ENCODE data around the gene HOXA13. TPM values are rescaled to one million over a fixed set of nuclear protein-coding genes. Genes with fewer than 3 reads are reported as not detected.

The HOXA13 gene
- total RNA-seq, 1 experiment from 2014 or later, result 7.4 TPM

DNA sequence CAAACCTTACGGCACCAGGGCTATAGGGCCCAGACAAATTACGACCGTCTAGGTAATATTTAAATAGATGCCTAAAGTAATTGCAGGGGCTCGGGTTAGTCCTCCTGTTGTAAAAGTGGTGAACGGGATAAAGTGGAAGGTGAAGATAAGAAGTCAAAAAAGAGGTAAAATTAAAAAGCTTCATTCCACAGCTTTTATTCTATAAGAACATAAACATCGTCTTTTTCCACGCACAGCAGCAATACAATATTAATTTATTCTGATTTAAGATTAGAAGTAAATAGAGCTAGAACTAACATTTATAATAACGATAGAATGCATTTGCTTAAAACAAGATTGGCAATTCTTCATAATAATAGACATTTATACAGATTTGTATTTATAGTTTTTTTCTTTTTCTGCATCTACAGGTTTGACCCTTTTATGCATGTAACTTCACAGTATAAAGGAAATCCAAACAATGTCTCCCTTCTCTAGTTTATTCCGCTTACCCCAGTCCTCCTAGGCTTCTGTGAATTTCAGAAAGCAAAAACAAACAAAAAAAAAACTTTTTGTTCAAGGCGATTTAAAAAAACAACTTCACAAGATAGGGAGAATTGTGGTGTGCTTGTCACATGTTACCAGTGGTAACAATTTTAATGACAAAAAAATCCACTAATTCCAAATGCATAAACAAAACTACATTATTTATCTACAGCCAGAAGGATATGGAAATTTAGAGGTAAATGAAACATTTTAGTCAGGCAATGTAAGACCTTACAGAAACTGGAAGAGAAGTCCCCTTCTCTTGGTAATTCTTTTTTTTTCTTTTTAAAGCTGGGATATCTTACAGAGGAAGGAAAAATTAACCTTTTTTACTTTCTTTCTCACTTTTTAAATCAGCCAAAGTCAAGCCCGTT lies 29.2 kb downstream of the HOXA13 start:
- DNase-seq (ENCODE audit: low spot score), result no peak

GRCh38 chr7:27169658-27170425 lies 30.0 kb downstream of the HOXA13 start:
- DNase-seq (ENCODE audit: low spot score), result no peak

DNA sequence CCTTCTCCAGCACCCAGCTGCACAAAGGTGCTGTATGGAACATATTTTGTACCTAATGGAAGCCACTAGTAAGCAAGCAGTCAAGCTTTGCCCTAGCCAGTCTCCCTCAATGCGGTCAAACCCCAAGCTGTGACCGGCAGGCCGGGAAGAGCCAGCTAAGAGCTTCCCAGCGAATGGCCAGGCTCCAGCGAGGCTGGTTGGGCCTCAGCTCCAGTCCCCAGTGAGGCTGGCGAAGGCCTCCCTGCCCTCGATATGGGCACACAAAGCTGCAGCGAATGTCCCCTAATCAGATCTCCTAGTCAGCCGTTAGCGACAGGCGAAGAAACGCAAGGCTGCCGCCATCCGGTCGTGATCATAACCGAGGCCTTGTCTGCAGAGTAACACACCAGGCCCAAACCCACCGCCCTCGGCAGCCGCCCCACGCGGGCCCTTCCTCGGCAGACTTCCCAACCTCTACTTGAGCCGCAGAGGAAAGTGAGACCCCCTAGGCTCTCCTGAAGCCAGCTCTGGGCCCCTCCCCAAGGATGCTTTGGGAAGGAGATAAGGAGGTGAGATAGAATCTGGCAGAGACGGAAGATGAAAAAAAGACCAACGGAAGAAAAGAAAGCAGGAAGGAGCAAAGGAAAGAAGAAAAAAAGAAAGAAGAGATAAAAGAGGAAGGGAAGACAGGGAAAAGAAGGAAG lies 31.5 kb downstream of the HOXA13 start:
- no peak for DNase-seq (ENCODE audit: low spot score)

DNA sequence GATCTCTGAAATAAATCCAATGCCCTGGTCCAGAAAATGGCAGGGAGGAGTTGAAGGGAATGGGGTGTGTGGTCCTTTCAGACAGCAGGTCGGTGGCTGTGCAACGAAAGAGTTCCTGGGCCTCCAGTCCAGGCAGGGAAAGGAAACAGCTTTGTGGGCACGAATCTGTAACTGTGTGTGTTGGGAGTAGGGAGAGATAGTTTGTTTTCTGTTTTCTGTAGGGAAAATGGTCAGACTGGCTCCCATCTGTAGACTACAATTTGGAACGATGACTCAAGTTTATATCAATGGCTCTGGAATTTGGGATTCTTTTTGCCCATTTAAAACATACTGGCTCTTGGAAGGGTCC lies 32.0 kb downstream of the HOXA13 start:
- DNase-seq (ENCODE audit: low spot score), result no peak

DNA sequence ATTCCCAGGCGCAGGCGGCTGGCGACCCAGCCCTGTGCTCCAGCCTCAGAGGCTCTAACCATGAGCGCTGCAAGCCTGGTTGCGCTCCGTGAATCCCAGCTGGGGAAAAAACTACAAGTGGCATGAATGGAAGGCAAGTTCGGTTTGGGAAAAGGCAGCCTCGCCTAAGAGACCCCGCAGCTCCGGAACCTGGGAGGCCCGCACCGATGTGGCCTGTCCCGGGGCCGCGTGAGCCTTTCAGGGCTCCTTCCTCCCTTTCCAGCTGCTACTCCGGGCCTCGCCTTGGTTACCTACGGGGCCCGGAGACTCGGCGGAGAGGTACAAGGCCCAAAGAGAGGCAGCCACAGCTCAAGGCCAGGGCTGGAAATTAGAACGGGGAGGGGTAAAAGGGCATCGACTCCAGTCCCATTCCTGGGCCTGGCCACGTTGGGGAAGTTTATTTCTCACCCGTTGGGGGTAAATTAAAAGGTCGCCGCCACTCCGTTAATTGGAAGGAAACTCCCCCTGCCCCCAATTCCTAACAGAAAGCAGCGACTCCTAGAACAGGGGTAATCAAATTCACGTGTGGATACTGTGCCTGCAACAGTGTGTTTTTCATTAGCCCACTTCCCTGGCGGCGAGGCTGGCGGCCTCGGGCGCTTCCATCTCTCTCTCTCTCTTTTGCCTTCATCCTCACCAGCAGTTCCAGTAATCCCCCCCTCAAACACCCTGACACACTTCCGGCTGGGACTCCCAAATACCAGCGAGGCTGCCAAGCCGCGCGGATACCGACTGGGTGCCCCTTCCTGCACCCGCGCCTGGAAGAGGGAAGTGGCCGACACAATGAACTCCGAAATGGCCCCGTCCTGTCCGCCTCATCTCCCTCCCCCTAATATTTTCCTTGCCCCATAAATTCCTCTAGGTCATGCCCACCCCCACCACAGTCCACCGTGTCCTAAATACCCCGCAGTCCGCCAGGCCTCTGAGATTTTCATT lies 33.1 kb downstream of the HOXA13 start:
- DNase-seq (ENCODE audit: low spot score), result no peak

- no peak for DNase-seq (ENCODE audit: low spot score)
Measured at GRCh38 chr7:27165996-27166530, 33.8 kb downstream of the HOXA13 start.

DNA sequence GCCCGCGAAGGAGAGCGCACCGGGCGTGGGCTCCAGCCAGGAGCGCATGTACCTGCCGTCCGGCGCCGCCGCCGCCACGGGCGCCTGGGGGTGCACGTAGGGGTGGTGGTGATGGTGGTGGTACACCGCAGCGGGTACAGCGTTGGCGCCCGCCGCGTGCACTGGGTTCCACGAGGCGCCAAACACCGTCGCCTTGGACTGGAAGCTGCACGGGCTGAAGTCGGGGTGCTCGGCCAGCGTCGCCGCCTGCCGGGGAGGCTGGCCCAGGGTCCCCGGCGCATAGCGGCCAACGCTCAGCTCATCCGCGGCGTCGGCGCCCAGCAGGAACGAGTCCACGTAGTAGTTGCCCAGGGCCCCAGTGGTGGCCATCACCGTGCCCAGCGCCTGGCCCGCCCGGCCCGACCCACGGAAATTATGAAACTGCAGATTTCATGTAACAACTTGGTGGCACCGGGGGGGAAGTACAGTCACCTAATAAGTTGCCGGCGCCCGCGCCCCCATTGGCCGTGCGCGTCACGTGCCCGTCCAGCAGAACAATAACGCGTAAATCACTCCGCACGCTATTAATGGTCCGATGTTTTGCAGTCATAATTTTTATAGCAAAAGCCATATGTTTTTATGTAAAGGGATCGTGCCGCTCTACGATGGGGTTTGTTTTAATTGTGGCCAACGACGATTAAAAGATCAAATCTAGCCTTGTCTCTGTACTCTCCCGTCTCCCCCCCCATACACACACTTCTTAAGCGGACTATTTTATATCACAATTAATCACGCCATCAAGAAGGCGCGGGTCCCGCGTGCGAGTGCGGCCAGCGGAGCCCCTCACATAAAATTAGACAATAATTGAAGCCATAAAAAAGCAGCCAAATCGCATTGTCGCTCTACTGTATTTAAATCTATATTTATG lies 34.5 kb downstream of the HOXA13 start, which contains the start of gene HOXA9:
TSS of gene HOXA9 (minus strand) at position 449 of the 907 bp plus-strand sequence. CDS start at position 369, 80 bp downstream.
- DNase-seq (ENCODE audit: low spot score), result no peak

DNA sequence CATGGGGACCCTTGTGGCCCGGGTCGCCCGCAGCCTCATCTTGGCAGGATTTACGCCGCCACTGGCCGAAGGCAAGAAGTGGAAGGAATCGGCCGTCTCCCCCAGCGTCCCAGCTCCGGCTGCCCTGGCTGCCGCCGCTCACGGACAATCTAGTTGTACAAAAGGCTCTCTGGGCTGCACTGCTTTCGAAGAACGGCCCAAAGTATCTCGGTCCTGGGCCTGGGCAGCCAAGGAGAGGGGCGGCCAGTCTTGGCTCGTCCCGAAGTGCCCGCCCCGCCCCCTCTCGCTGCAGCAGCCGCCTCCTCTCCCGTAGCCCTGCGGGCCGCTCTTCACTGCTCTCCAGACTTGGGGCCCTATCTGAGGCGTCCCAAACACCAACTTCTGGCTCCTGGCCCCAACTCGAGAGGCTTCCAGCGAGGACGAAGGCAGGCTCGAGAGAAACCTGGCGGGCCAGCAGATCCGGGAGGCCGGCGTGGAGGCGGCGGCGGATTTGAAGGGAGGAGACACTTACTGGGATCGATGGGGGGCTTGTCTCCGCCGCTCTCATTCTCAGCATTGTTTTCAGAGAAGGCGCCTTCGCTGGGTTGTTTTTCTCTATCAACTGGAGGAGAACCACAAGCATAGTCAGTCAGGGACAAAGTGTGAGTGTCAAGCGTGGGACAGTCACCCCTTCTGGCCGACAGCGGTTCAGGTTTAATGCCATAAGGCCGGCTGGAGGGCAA lies 35.4 kb downstream of the HOXA13 start:
- DNase-seq (ENCODE audit: low spot score), result no peak

- DNase-seq (ENCODE audit: low spot score), result no peak
Measured at GRCh38 chr7:27164045-27164366, 35.9 kb downstream of the HOXA13 start.

DNA sequence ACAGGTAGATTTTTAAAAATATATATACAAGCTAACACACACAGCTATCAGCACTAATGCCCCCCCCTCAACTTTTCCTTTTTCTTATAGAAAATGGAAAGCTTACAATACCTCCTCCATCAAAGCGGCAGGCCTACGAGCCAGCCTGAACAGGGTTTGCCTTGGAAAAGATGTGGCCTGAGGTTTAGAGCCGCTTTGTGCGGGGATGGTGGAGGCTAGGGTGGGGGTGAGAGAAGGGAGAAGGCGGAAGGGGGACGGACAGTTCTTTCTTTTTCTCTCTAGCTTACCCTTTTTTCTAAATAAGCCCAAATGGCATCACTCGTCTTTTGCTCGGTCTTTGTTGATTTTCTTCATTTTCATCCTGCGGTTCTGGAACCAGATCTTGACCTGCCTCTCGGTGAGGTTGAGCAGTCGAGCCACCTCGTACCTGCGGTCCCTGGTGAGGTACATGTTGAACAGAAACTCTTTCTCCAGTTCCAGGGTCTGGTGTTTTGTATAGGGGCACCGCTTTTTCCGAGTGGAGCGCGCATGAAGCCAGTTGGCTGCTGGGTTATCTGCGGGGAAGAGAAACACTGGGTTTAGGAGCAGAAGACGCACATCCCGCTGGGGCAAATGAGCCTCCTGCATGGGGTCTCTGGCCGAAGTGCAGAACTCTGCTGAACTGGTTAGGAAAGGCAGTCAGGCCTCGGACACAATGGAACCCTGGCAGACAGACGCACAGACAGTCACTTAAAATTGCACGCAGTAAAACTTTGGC lies 36.4 kb downstream of the HOXA13 start:
- DNase-seq (ENCODE audit: low spot score), result no peak

- no peak for DNase-seq (ENCODE audit: low spot score)
Measured at GRCh38 chr7:27162561-27163287, 37.2 kb downstream of the HOXA13 start.

- DNase-seq (ENCODE audit: low spot score), result no peak
Measured at GRCh38 chr7:27161721-27162560, 38.0 kb downstream of the HOXA13 start.

DNA sequence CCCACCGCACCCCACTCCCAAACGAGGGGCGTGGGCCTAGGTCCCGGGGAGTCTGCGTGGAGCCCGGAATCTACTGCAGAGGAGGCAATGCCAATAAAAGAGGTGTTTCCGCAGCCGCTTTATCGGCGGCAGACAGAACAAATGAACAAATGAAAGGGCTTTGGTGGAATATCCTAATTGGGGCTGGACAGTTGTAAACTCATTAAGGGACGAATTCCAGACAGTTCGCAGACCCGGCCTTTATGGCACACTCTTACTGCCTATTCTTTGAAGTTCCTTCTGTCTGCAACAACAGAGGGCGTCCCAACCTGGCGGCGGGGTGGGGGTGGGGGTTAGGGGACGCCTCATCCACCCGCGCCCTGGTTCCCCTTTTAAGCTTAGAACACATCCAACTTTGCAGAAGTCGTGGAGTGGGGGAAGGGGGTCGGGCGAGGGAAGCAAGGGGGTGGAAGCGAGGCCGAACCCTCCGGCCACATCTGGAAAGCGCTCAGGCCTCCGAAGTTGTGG lies 38.6 kb downstream of the HOXA13 start:
- DNase-seq (ENCODE audit: low spot score), result no peak

GRCh38 chr7:27160546-27161213 lies 39.2 kb downstream of the HOXA13 start:
- DNase-seq (ENCODE audit: low spot score), result peak; percentile 90

DNA sequence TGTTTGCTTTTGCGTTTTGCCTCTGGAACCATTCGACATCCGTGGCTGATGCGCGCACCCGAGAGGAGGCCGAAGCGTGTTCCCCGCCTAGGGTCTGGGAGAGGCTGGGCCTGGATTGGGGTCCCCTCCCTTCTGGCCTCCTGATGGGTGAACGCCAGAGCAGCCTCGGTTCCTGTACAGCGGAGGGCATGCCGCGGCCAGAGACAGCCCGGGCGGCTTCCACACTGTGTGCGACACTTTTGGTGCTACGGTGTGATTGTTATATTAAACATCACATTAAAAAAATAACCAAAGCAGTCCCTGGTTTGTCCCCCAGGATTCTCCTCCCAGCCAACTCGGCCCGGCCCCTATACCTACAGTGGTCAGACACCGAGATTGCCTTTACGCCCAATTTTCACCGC lies 39.7 kb downstream of the HOXA13 start:
- DNase-seq (ENCODE audit: low spot score), result no peak

All from H4 (cell line).